Middle frontal gyrus (tissue), 1 donor: ENCODE measurements around the gene PPFIA2.
"Not testable (repeated sequence)": the region's sequence is repeated elsewhere in the genome, so short reads cannot be mapped to it uniquely, and the experiment has no call there.

Experiments
- DNase-seq: peaks from one replicate; pipeline ENCODE4 v3.0.0-alpha.2; 2015; ENCODE audit warnings: low spot score; ENCODE audit errors: extremely low spot score

PPFIA2 gene

GRCh38 chr12:81211306-81211705 is 547.8 kb downstream of the PPFIA2 start:
- DNase-seq = no peak

GRCh38 chr12:81209772-81210225 is 549.4 kb downstream of the PPFIA2 start:
- DNase-seq = not testable (repeated sequence)

- no peak for DNase-seq
Observed at GRCh38 chr12:81209012-81209411, 550.1 kb downstream of the PPFIA2 start.

- no peak for DNase-seq
Observed at GRCh38 chr12:81208187-81208911, 550.8 kb downstream of the PPFIA2 start.
